ENCODE data around the gene BUB3.
A peak's percentile ranks its signal among the peaks of the same experiment; 100 is the strongest.

The BUB3 gene

GRCh38 chr10:123154092-123154710 is at the start of gene BUB3:
Gene BUB3 (plus strand): TSS chr10:123154402. CDS start chr10:123154918, 516 bp downstream.
- DNase-seq (ENCODE audit: low read depth) = peak; percentile 98

- no peak for DNase-seq (ENCODE audit: low read depth)
Observed at GRCh38 chr10:123109466-123109865, 44.7 kb upstream of the BUB3 start.

- no peak for DNase-seq (ENCODE audit: low read depth)
Observed at GRCh38 chr10:123117644-123118417, 36.4 kb upstream of the BUB3 start.

GRCh38 chr10:123119081-123119480 is 35.1 kb upstream of the BUB3 start:
- no peak for DNase-seq (ENCODE audit: low read depth)

- DNase-seq (ENCODE audit: low read depth) = no peak
Observed at GRCh38 chr10:123126246-123126645, 28.0 kb upstream of the BUB3 start.

GRCh38 chr10:123129618-123130271 is 24.5 kb upstream of the BUB3 start:
- DNase-seq (ENCODE audit: low read depth) = no peak

GRCh38 chr10:123132576-123133477 is 21.4 kb upstream of the BUB3 start:
- peak; percentile 40 for DNase-seq (ENCODE audit: low read depth)

- DNase-seq (ENCODE audit: low read depth) = no peak
Observed at GRCh38 chr10:123133541-123134342, 20.5 kb upstream of the BUB3 start.

- no peak for DNase-seq (ENCODE audit: low read depth)
Observed at GRCh38 chr10:123134343-123134914, 19.8 kb upstream of the BUB3 start.

- no peak for DNase-seq (ENCODE audit: low read depth)
Observed at GRCh38 chr10:123134915-123135414, 19.2 kb upstream of the BUB3 start.

- DNase-seq (ENCODE audit: low read depth) = no peak
Observed at GRCh38 chr10:123135415-123136141, 18.6 kb upstream of the BUB3 start, which contains the start of gene HMX3. Gene HMX3 (plus strand): TSS chr10:123135970. CDS start chr10:123136051, 81 bp downstream.

GRCh38 chr10:123136221-123136805 is 17.9 kb upstream of the BUB3 start:
- no peak for DNase-seq (ENCODE audit: low read depth)

GRCh38 chr10:123136806-123137642 is 17.2 kb upstream of the BUB3 start:
- no peak for DNase-seq (ENCODE audit: low read depth)

GRCh38 chr10:123139165-123139520 is 15.1 kb upstream of the BUB3 start:
- no peak for DNase-seq (ENCODE audit: low read depth)

GRCh38 chr10:123139521-123140163 is 14.6 kb upstream of the BUB3 start:
- no peak for DNase-seq (ENCODE audit: low read depth)

GRCh38 chr10:123140164-123140982 is 13.8 kb upstream of the BUB3 start:
- no peak for DNase-seq (ENCODE audit: low read depth)

- DNase-seq (ENCODE audit: low read depth) = no peak
Observed at GRCh38 chr10:123140983-123141390, 13.2 kb upstream of the BUB3 start.
